ENCODE measurements around the gene GAK. TPM values are rescaled to one million over a fixed set of nuclear protein-coding genes. Genes with fewer than 3 reads are reported as not detected.

Gene GAK
- total RNA-seq, 2 experiments from 2014 or later, result 97.8 to 102 TPM

DNA sequence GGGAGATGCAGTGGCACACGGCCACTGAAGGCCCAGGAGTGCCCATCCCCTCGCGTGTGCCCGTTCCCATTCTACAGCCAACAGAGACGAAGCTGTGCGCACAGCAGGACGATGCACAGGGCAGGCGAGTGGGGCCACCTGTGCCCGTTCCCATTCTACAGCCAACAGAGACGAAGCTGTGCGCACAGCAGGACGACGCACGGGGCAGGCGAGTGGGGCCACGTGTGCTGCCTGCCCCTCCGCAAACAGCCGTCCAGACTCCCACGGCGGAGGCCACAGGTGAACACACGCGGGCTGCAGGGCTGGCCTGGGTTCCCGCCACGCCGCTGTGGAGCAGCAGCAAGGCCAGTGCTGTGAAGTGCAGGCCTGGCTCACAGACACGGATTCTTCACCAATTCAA, 32.0 kb downstream of the GAK start:
- no peak for DNase-seq
- Mint-ChIP-seq H3K27ac (no peak overlapping the region), H3K27me3 (no peaks in the 10 kb centered on the region), H3K9me3 (no peaks in the 10 kb centered on the region), H3K4me1 (ENCODE audit: low read depth) (no peaks in the 10 kb centered on the region), H3K4me3 (no peak overlapping the region), H3K36me3 (ENCODE audit: low read depth) (peaks cover 16% of the 10 kb centered on the region)
- ChIA-PET CTCF (no interaction called here), POLR2A (no interaction called here)
- intact Hi-C loops (cut with micrococcal nuclease), result no loop called here
- TF ChIP-seq, protein P1, sequence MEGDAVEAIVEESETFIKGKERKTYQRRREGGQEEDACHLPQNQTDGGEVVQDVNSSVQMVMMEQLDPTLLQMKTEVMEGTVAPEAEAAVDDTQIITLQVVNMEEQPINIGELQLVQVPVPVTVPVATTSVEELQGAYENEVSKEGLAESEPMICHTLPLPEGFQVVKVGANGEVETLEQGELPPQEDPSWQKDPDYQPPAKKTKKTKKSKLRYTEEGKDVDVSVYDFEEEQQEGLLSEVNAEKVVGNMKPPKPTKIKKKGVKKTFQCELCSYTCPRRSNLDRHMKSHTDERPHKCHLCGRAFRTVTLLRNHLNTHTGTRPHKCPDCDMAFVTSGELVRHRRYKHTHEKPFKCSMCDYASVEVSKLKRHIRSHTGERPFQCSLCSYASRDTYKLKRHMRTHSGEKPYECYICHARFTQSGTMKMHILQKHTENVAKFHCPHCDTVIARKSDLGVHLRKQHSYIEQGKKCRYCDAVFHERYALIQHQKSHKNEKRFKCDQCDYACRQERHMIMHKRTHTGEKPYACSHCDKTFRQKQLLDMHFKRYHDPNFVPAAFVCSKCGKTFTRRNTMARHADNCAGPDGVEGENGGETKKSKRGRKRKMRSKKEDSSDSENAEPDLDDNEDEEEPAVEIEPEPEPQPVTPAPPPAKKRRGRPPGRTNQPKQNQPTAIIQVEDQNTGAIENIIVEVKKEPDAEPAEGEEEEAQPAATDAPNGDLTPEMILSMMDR (IDR thresholded peaks at IDR 0.05), result no peak
- no peak for ATAC-seq

DNA sequence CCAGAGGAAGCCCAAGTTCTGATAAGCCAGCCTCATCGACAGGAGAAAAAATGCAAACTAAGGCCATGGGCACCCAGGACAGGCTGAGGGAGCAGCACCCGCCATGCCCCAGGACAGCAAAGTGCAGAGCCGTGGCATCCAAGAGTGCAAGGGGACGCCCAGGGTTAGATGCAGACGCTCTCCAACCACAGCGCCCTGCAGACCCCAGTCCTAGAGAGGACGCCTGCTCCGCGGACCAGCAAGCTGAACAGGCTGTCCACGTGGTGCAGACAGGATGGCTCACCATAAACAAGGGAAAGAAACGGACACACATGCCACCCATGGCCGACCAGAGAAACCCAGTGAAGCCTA, 32.6 kb downstream of the GAK start:
- Mint-ChIP-seq H3K9me3 (no peaks in the 10 kb centered on the region), H3K4me1 (ENCODE audit: low read depth) (no peaks in the 10 kb centered on the region), H3K36me3 (ENCODE audit: low read depth) (peaks cover 12% of the 10 kb centered on the region), H3K27ac (no peak overlapping the region), H3K4me3 (no peak overlapping the region), H3K27me3 (no peaks in the 10 kb centered on the region)
- ChIA-PET POLR2A (interaction anchor here (0.5 kb wide), 1 partner anchor 14 kb away, joined by 4 read pairs; no protein-coding TSS in a partner anchor), CTCF (no interaction called here)
- intact Hi-C loops (cut with micrococcal nuclease), result no loop called here
- TF ChIP-seq, protein P1 (IDR thresholded peaks at IDR 0.05), result no peak
- ATAC-seq, result no peak
- no peak for DNase-seq

DNA sequence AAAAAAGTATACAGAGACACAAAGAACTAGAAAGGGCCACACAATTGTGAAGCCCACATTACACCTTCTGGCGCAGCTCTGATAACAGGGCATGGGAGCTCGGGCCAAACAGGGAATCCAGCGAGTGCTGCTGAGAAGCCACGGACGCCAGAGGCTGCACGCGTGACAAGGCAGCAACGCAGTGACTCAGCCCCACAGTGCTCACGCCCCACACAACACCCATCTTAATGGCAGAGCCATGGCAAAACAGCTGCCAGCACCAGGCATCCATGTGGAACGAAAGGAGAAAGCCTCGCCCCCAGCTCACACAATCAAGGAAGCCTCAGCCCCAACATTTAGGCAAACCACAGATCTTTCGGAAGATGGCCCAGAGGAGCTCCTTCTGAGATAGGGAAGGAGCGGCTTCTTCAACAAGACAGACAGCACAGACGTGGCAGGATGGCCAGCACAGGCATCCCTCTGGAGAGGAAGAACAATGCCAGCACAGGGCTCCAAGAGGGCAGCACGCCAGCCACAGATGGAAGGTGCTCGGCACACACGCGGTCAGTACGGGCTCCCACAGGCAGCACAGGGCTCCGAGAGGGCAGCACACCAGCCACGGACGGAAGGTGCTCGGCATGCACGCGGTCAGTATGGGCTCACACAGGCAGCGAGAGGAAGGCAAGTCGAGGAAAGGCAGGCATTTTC, 33.1 kb downstream of the GAK start:
- DNase-seq, result no peak
- Mint-ChIP-seq H3K9me3 (no peaks in the 10 kb centered on the region), H3K36me3 (ENCODE audit: low read depth) (peaks cover 12% of the 10 kb centered on the region), H3K4me3 (no peak overlapping the region), H3K4me1 (ENCODE audit: low read depth) (no peaks in the 10 kb centered on the region), H3K27me3 (no peaks in the 10 kb centered on the region), H3K27ac (no peak overlapping the region)
- intact Hi-C loops (cut with micrococcal nuclease), result no loop called here
- ChIA-PET CTCF (interaction anchor here (2.2 kb wide), 1 partner anchor 88 kb away, joined by 10 read pairs; the partner anchor contains the start of gene IDUA), POLR2A (interaction anchor here (0.5 to 0.6 kb wide), 2 partner anchors 15 to 366 kb away, joined by 3 to 4 read pairs; no protein-coding TSS in a partner anchor)
- TF ChIP-seq, protein P1 (IDR thresholded peaks at IDR 0.05), result no peak
- ATAC-seq, result no peak

DNA sequence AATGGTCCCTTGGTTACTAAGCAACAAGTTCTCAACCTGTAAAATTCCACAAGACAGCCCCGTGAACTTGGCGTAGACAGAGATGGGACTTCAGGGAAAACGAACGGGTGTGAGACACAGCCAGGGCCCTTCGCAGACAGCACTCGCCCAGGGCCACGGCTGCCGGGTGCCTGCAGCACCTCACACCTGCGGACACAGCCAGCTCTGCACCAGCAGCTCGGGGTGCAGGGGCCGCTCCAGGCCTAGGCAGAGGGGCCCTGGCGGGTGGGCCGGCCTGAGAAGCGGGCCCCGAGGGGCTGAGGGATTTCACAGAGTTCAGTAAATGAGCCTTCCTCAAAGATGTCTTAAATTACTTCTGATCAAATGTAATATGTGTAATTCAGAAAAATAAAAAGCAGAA, 34.0 kb downstream of the GAK start:
- CTCF ChIA-PET, result interaction anchor here (2.2 kb wide), 1 partner anchor 89 kb away, joined by 10 read pairs; the partner anchor contains the start of gene IDUA
- DNase-seq (no peak), ATAC-seq (no peak)
- H3K27ac Mint-ChIP-seq, result no peak overlapping the region
- no peaks in the 10 kb centered on the region for H3K4me1 Mint-ChIP-seq (ENCODE audit: low read depth)
- H3K4me3 Mint-ChIP-seq, result no peak overlapping the region
- no peaks in the 10 kb centered on the region for H3K27me3 Mint-ChIP-seq
- peaks cover 16% of the 10 kb centered on the region for H3K36me3 Mint-ChIP-seq (ENCODE audit: low read depth)
- POLR2A ChIA-PET, result no interaction called here
- no peaks in the 10 kb centered on the region for H3K9me3 Mint-ChIP-seq
- intact Hi-C loops (cut with micrococcal nuclease), result no loop called here
- TF ChIP-seq, protein P1 (IDR thresholded peaks at IDR 0.05), result no peak

DNA sequence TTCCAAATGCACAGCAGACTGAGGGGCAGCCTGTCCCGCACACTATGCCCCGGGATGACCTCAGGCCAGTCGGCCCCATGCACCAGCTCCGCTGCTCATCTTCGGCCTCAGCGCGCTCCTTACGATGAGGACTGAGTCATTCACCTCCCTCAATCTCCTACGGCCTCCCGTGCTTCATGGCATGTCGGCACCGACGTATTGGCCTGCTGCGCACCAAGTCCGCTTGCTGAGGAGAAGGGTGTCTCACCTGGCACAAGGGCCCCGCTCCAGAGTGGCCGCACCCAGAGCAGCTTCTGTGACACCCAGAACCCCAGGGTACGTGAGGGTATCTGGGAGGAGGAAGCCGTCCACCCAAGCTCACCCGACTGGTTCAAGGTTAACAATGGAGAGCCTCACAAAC, 35.5 kb downstream of the GAK start:
- Mint-ChIP-seq H3K4me1 (ENCODE audit: low read depth) (no peaks in the 10 kb centered on the region), H3K27me3 (no peaks in the 10 kb centered on the region), H3K27ac (no peak overlapping the region), H3K36me3 (ENCODE audit: low read depth) (peaks cover 13% of the 10 kb centered on the region), H3K9me3 (no peaks in the 10 kb centered on the region), H3K4me3 (no peak overlapping the region)
- DNase-seq (no peak), ATAC-seq (no peak)
- intact Hi-C loops (cut with micrococcal nuclease), result no loop called here
- ChIA-PET CTCF (interaction anchor here (1.2 to 1.9 kb wide), 2 partner anchors 38 to 154 kb away, joined by 3 to 6 read pairs; no protein-coding TSS in a partner anchor), POLR2A (no interaction called here)
- TF ChIP-seq, protein P1 (IDR thresholded peaks at IDR 0.05), result no peak
